Retinal pigment epithelial cell (primary cell): Measurements from ENCODE around the gene SYT2.
A peak's percentile ranks its signal among the peaks of the same experiment; 100 is the strongest.
"Not testable (repeated sequence)": the region's sequence is repeated elsewhere in the genome, so short reads cannot be mapped to it uniquely, and the experiment has no call there.

ENCODE experiments used
- DNase-seq: peaks from one replicate; pipeline ENCODE4 v3.0.0-alpha.2; 2010; ENCODE audit warnings: low read depth
- H3K4me3 ChIP-seq: 2 replicates; pipeline ENCODE4 v1.5.1; 2011; ENCODE audit warnings: mild to moderate bottlenecking, low read length, control low read depth, moderate library complexity
- CTCF ChIP-seq: conservative IDR thresholded peaks from 2 replicates; pipeline ENCODE4 v1.5.1; 2011; ENCODE audit warnings: low read depth, low read length, control low read depth, inconsistent platforms

The SYT2 gene

GRCh38 chr1:202619505-202619904 is 90.7 kb downstream of the SYT2 start:
- no peak for DNase-seq
- no peak overlapping the region for H3K4me3 ChIP-seq
- TF ChIP-seq CTCF: no peak

GRCh38 chr1:202619012-202619411 is 91.2 kb downstream of the SYT2 start:
- H3K4me3 ChIP-seq, DNase-seq: not testable (repeated sequence)

- no peak for DNase-seq
- H3K4me3 ChIP-seq: no peak overlapping the region
- no peak for TF ChIP-seq CTCF
Observed at GRCh38 chr1:202616355-202616915, 93.8 kb downstream of the SYT2 start.

GRCh38 chr1:202615501-202616354 is 94.5 kb downstream of the SYT2 start:
- no peak for TF ChIP-seq CTCF
- H3K4me3 ChIP-seq: no peak overlapping the region
- no peak for DNase-seq

GRCh38 chr1:202615208-202615500 is 95.1 kb downstream of the SYT2 start:
- not testable (repeated sequence) for H3K4me3 ChIP-seq, DNase-seq

- TF ChIP-seq CTCF: peak; percentile 37
- not testable (repeated sequence) for DNase-seq, H3K4me3 ChIP-seq
Observed at GRCh38 chr1:202614363-202615207, 95.7 kb downstream of the SYT2 start.

GRCh38 chr1:202613571-202613970 is 96.7 kb downstream of the SYT2 start:
- DNase-seq: no peak
- H3K4me3 ChIP-seq: no peak overlapping the region
- TF ChIP-seq CTCF: no peak

GRCh38 chr1:202612036-202612435 is 98.2 kb downstream of the SYT2 start:
- DNase-seq, H3K4me3 ChIP-seq: not testable (repeated sequence)
